ENCODE measurements around the gene PSMC6. TPM values are rescaled to one million over a fixed set of nuclear protein-coding genes. Genes with fewer than 3 reads are reported as not detected.

PSMC6 gene
- total RNA-seq, 1 experiment from 2014 or later = 83.0 TPM

- no peak for DNase-seq
- no peaks in the 10 kb centered on the region for H3K27me3 ChIP-seq (ENCODE audit: insufficient read depth, low read depth)
- no peaks in the 10 kb centered on the region for H3K9me3 ChIP-seq (ENCODE audit: insufficient read depth, low read depth)
- peaks cover 4% of the 10 kb centered on the region for H3F3A ChIP-seq (ENCODE audit: insufficient read depth, low read depth)
- peaks cover 21% of the 10 kb centered on the region for H3K79me2 ChIP-seq (ENCODE audit: low read depth)
- H3K36me3 ChIP-seq (ENCODE audit: low read depth) = no peaks in the 10 kb centered on the region
- no TSS peak for BruUV-seq (replicated peaks)
- TF ChIP-seq, protein P1, sequence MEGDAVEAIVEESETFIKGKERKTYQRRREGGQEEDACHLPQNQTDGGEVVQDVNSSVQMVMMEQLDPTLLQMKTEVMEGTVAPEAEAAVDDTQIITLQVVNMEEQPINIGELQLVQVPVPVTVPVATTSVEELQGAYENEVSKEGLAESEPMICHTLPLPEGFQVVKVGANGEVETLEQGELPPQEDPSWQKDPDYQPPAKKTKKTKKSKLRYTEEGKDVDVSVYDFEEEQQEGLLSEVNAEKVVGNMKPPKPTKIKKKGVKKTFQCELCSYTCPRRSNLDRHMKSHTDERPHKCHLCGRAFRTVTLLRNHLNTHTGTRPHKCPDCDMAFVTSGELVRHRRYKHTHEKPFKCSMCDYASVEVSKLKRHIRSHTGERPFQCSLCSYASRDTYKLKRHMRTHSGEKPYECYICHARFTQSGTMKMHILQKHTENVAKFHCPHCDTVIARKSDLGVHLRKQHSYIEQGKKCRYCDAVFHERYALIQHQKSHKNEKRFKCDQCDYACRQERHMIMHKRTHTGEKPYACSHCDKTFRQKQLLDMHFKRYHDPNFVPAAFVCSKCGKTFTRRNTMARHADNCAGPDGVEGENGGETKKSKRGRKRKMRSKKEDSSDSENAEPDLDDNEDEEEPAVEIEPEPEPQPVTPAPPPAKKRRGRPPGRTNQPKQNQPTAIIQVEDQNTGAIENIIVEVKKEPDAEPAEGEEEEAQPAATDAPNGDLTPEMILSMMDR (conservative IDR thresholded peaks at IDR 0.05) = no peak
- TF ChIP-seq EZH2 (IDR thresholded peaks at IDR 0.05; ENCODE audit: low read depth) = no peak
- ChIA-PET POLR2A (ENCODE audit: unreplicated experiment) (no interaction called here), CTCF (no interaction called here)
- H3K4me2 ChIP-seq = no peak overlapping the region
- intact Hi-C loops (cut with micrococcal nuclease; ENCODE audit: unreplicated experiment) = no loop called here
- peaks cover 6% of the 10 kb centered on the region; the same call in 1 of the 2 replicates for H3K4me1 ChIP-seq (replicated peaks; ENCODE audit: insufficient read depth)
- no peak overlapping the region for H2AFZ ChIP-seq
- no peak overlapping the region for H3K4me3 ChIP-seq
- H3K9me2 ChIP-seq (ENCODE audit: insufficient read depth) = no peaks in the 10 kb centered on the region
- H4K20me1 ChIP-seq (ENCODE audit: insufficient read depth) = no peaks in the 10 kb centered on the region
- no peak overlapping the region for H3K27ac ChIP-seq
Observed at GRCh38 chr14:52733824-52734223, 26.8 kb downstream of the PSMC6 start.

- peaks cover 12% of the 10 kb centered on the region for H3K79me2 ChIP-seq (ENCODE audit: low read depth)
- TF ChIP-seq, protein P1 (conservative IDR thresholded peaks at IDR 0.05) = no peak
- TF ChIP-seq EZH2 (IDR thresholded peaks at IDR 0.05; ENCODE audit: low read depth) = no peak
- H3K4me3 ChIP-seq = no peak overlapping the region
- intact Hi-C loops (cut with micrococcal nuclease; ENCODE audit: unreplicated experiment) = no loop called here
- H3K9me3 ChIP-seq (ENCODE audit: insufficient read depth, low read depth) = no peaks in the 10 kb centered on the region
- no peak for DNase-seq
- H3K27ac ChIP-seq = no peak overlapping the region
- no peaks in the 10 kb centered on the region for H3K27me3 ChIP-seq (ENCODE audit: insufficient read depth, low read depth)
- no TSS peak for BruUV-seq (replicated peaks)
- H3F3A ChIP-seq (ENCODE audit: insufficient read depth, low read depth) = no peaks in the 10 kb centered on the region
- H4K20me1 ChIP-seq (ENCODE audit: insufficient read depth) = no peaks in the 10 kb centered on the region
- CTCF ChIA-PET = no interaction called here
- H3K4me2 ChIP-seq = no peak overlapping the region
- H3K4me1 ChIP-seq (replicated peaks; ENCODE audit: insufficient read depth) = peaks cover 5% of the 10 kb centered on the region; the same call in 1 of the 2 replicates
- H3K9me2 ChIP-seq (ENCODE audit: insufficient read depth) = no peaks in the 10 kb centered on the region
- POLR2A ChIA-PET (ENCODE audit: unreplicated experiment) = no interaction called here
- no peak overlapping the region for H2AFZ ChIP-seq
- no peaks in the 10 kb centered on the region for H3K36me3 ChIP-seq (ENCODE audit: low read depth)
Observed at GRCh38 chr14:52735921-52736489, 29.0 kb downstream of the PSMC6 start.

DNA sequence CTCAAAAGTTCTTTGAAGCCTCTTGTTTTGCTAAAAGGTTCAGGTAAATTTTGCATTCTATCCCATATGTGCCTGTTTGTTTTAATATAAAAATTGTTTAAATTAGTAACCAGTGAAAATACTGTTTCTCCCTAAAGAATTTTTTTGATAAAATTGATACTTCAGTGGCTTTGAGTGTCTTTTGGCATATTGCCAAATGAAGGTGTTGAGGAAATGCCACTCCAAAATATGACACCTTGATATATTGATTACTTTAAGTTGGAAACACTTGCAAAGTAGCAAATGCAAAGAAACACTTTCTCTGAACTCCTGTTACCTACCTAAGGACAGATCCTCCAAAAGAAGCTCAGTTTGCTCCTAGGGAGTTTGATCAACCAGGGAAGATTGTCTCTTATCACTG lies 31.4 kb downstream of the PSMC6 start:
- Histone ChIP-seq H3K4me1 (replicated peaks; ENCODE audit: insufficient read depth) (no peaks in the 10 kb centered on the region), H4K20me1 (ENCODE audit: insufficient read depth) (no peaks in the 10 kb centered on the region), H3K9me2 (ENCODE audit: insufficient read depth) (no peaks in the 10 kb centered on the region), H3K9me3 (ENCODE audit: insufficient read depth, low read depth) (no peaks in the 10 kb centered on the region), H3K27ac (no peak overlapping the region), H3K79me2 (ENCODE audit: low read depth) (peaks cover 10% of the 10 kb centered on the region; the same call in 1 of the 2 replicates), H3F3A (ENCODE audit: insufficient read depth, low read depth) (no peaks in the 10 kb centered on the region), H3K4me2 (no peak overlapping the region), H3K36me3 (ENCODE audit: low read depth) (no peaks in the 10 kb centered on the region), H3K4me3 (no peak overlapping the region), H3K27me3 (ENCODE audit: insufficient read depth, low read depth) (no peaks in the 10 kb centered on the region), H2AFZ (no peak overlapping the region)
- DNase-seq = no peak
- no peak for TF ChIP-seq EZH2 (IDR thresholded peaks at IDR 0.05; ENCODE audit: low read depth)
- TF ChIP-seq, protein P1 (conservative IDR thresholded peaks at IDR 0.05) = no peak
- no TSS peak for BruUV-seq (replicated peaks)
- CTCF ChIA-PET = no interaction called here
- intact Hi-C loops (cut with micrococcal nuclease; ENCODE audit: unreplicated experiment) = no loop called here
- POLR2A ChIA-PET (ENCODE audit: unreplicated experiment) = interaction anchor here (0.7 kb wide), 1 partner anchor 186 kb away, joined by 4 read pairs; the partner anchor contains the start of gene TXNDC16
